WERI-Rb-1 (cell line): ENCODE measurements around the gene PDP2.

ENCODE experiments used
- DNase-seq: peaks from one replicate; pipeline ENCODE4 v3.0.0-alpha.2; 2020
- H3K27ac ChIP-seq: fragments of 250-450 bp; sonication (Bioruptor Pico); 2 replicates; pipeline ENCODE4 v1.5.1; 2020; ENCODE audit warnings: mild to moderate bottlenecking, moderate library complexity
- H3K27me3 ChIP-seq: fragments of 250-450 bp; sonication (Bioruptor Pico); 2 replicates; pipeline ENCODE4 v1.5.1; 2021; ENCODE audit warnings: mild to moderate bottlenecking, low read depth, moderate library complexity; ENCODE audit not compliant: insufficient read depth, severe bottlenecking
- H3K36me3 ChIP-seq: fragments of 250-450 bp; sonication (Bioruptor Pico); 2 replicates; pipeline ENCODE4 v1.5.1; 2020; ENCODE audit warnings: mild to moderate bottlenecking, moderate library complexity
- H3K4me3 ChIP-seq: 2 replicates; pipeline ENCODE4 v1.5.1; 2011; ENCODE audit warnings: low read depth, mild to moderate bottlenecking, control low read depth, low read length
- H3K9me3 ChIP-seq: fragments of 250-450 bp; sonication (Bioruptor Pico); 2 replicates; pipeline ENCODE4 v1.5.1; 2021; ENCODE audit warnings: mild to moderate bottlenecking, moderate library complexity; ENCODE audit not compliant: severe bottlenecking
- CTCF ChIP-seq: IDR thresholded peaks from 2 replicates; pipeline ENCODE4 v1.5.1; 2011; ENCODE audit warnings: low read depth, mild to moderate bottlenecking, control low read depth, inconsistent platforms, low read length

PDP2 gene

GRCh38 chr16:66889622-66890021, 9.3 kb downstream of the PDP2 start:
- no peaks in the 10 kb centered on the region for H3K27me3 ChIP-seq
- TF ChIP-seq CTCF, result no peak
- no peaks in the 10 kb centered on the region for H3K9me3 ChIP-seq
- no peak overlapping the region for H3K27ac ChIP-seq
- H3K4me3 ChIP-seq, result no peak overlapping the region
- no peak for DNase-seq
- peaks cover 24% of the 10 kb centered on the region for H3K36me3 ChIP-seq

GRCh38 chr16:66890799-66891198, 10.5 kb downstream of the PDP2 start:
- Histone ChIP-seq H3K27ac (no peak overlapping the region), H3K27me3 (no peaks in the 10 kb centered on the region), H3K9me3 (no peaks in the 10 kb centered on the region), H3K36me3 (peaks cover 12% of the 10 kb centered on the region), H3K4me3 (no peak overlapping the region)
- no peak for TF ChIP-seq CTCF
- DNase-seq, result no peak

- peaks cover 7% of the 10 kb centered on the region for H3K36me3 ChIP-seq
- no peaks in the 10 kb centered on the region for H3K9me3 ChIP-seq
- H3K4me3 ChIP-seq, result no peak overlapping the region
- DNase-seq, result no peak
- no peaks in the 10 kb centered on the region for H3K27me3 ChIP-seq
- H3K27ac ChIP-seq, result no peak overlapping the region
- TF ChIP-seq CTCF, result no peak
Measured at GRCh38 chr16:66891360-66891759, 11.0 kb downstream of the PDP2 start.

- H3K27me3 ChIP-seq, result no peaks in the 10 kb centered on the region
- H3K36me3 ChIP-seq, result peaks cover 7% of the 10 kb centered on the region
- H3K27ac ChIP-seq, result no peak overlapping the region
- DNase-seq, result no peak
- no peak overlapping the region for H3K4me3 ChIP-seq
- TF ChIP-seq CTCF, result no peak
- no peaks in the 10 kb centered on the region for H3K9me3 ChIP-seq
Measured at GRCh38 chr16:66891797-66892196, 11.5 kb downstream of the PDP2 start.

- no peak overlapping the region for H3K4me3 ChIP-seq
- no peaks in the 10 kb centered on the region for H3K36me3 ChIP-seq
- TF ChIP-seq CTCF, result no peak
- no peak overlapping the region for H3K27ac ChIP-seq
- no peaks in the 10 kb centered on the region for H3K27me3 ChIP-seq
- no peak for DNase-seq
- no peaks in the 10 kb centered on the region for H3K9me3 ChIP-seq
Measured at GRCh38 chr16:66894055-66894454, 13.7 kb downstream of the PDP2 start.

GRCh38 chr16:66894948-66895688, 14.8 kb downstream of the PDP2 start:
- DNase-seq, result peak; percentile 84
- Histone ChIP-seq H3K27me3 (no peaks in the 10 kb centered on the region), H3K27ac (peak overlapping the region; percentile 71), H3K36me3 (no peaks in the 10 kb centered on the region), H3K4me3 (no peak overlapping the region), H3K9me3 (no peaks in the 10 kb centered on the region)
- TF ChIP-seq CTCF, result peak; percentile 99
